Activated CD4-positive, alpha-beta T cell treated with anti-CD3 and anti-CD28 coated beads, Interleukin-2, Interleukin-6, amounts not matched to agents 100 ng/mL and 50 ng/mL, durations not matched to agents 16 hours and 8 hours (primary cell): ENCODE data around the gene FASLG.
"Not testable (repeated sequence)": the region's sequence is repeated elsewhere in the genome, so short reads cannot be mapped to it uniquely, and the experiment has no call there.

ENCODE experiments used
- DNase-seq: peaks from one replicate; pipeline ENCODE4 v3.0.0-alpha.2; 2020

The FASLG gene

DNA sequence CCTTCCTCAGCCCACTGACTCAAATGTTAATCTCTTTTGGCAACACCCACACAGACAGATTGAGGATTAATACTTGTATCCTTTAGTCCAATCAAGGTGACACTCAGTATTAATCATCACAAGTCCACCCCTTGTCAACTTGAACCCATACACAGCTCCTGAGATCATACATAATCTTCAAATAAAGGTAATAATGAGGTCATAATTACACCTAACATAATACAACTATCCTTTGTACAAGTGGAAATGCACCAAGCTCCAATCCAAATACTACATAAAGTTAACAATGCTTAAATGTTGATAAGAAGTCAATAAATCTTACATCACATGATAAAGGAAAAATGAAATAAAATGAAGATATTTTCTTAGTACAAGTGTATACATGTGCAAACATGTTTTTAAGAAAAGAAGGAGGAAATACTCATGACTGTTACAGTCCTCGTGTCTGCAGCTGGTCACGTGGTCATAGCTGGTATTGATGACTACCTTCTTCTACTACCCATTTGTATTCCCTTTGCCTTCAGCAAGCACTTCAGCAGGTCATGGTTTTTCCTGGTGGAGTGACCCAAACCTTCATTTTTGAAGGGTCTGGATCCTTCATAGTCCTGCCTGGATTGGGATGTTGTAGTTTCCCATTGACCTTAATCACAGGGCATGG, 29.7 kb downstream of the FASLG start:
- DNase-seq = not testable (repeated sequence)

DNA sequence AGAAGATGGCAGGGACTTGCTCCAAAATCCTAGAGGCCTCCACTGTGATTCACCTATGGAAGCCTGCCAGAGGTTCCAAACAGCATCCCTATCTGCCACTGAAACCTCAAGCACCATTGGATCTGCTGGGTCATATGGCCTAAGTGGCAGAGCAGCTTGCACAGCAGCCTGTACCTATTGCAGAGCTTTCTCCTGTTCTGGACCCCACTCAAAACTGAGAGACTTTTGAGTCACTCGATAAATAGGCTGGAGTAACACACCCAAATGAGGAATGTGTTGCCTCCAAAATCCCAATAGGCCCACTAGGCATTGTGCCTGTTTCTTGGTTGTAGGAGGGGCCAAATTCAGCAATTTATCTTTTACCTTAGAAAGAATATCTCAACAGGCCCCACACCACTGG, 32.0 kb downstream of the FASLG start:
- not testable (repeated sequence) for DNase-seq

DNA sequence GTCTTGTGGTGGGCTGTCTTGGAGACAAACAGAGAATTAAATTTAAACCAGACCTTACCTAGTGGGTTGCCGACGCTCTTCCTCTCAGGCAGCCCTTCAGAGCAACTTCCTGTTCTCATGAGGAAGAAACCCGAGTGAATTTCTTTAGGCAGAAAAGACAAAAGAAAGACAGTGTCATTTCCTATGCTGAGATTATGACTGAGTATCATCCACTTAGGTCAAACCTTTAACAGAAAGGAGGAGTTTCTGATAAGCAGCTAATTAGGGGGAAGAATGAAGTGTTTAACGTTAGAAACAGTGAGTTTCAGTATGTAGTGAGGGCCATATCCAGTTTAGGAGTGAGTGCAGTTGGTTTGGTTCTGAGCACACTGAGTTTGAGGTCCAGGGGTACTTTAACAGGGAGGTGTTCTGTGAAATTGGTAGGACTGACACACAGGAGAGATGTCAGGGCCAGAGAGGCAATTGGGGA, 38.7 kb downstream of the FASLG start:
- peak; percentile 78 for DNase-seq

DNA sequence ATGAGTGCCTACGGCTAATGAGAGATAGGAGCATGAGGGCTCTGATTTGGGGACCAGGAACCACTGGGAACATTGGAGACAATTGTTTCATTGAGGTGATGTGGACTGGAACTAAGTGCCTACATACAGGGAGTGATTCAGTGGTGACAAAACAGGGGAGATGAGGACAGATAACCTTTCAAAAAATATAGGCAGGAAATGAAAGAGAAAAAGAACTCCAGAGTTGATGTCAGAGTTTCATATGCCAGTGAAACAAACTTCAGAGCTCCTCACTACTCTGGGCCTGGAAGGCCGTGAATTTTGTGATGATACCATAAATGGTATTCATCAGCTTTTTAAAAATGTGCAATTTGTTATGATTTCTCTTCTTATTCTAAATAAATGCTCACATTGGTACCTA, 39.3 kb downstream of the FASLG start:
- peak; percentile 79 for DNase-seq

DNA sequence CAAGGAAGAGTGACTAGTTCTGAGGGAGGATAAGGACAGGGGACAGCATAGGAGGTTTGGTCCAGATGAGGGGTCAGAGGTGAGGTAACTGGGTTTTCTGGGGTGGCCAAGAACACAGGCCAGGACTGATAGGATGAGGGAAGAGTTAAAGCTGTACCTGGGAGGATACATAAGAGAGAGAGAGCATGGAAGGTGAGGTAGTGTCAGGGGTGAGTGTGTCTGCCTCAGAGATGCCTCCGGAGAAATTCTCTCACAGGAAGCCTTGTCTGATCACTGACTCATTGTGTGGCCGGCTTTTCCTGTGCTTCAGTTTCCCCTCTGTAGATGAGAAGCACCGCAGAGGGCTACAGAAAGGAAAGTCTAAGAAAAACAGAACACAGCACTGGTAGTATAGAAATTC, 40.2 kb downstream of the FASLG start:
- peak; percentile 92 for DNase-seq

DNA sequence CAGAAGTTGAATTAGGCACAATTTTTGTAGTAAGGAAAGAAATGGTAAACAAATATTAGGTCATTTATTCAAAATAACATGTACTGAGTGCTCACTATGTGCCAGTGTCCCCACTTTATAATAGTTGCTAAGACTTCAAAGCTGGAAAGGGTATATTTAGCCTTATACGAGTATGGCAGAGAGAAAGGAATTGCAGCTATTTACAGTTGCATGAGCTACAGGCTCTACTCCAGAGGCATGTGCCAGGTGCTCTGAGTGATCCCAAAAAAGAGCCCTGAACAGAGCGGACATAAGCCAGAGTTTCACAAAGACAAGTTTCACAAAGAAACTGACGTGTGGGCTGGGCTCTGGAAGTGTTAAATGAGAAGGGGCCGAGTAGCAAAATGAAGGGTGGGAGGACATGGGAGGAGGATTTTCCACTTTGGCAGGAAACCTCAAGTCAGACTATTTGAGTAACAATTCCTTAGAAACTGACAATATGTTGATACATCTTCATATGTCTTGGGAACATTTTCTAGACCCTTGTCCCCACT, 40.9 kb downstream of the FASLG start:
- DNase-seq = peak; percentile 53

DNA sequence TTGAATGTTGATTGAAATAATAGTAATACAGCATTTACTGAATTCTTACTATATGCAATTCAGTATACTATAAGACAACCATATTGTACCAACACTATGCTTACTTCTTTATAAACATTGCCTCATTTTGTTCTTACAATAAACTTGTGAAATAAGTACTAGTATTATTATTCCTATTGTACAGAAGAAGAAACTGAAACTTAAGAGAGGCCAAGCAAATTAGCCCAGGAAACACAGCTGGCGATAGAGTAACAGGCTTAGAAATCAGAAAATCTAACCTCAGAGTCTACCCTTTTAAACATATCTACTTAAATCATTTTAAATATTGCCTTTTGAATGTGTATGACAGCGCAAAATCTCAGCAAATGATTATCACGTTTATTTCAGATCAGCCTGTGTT, 41.7 kb downstream of the FASLG start:
- DNase-seq = no peak

DNA sequence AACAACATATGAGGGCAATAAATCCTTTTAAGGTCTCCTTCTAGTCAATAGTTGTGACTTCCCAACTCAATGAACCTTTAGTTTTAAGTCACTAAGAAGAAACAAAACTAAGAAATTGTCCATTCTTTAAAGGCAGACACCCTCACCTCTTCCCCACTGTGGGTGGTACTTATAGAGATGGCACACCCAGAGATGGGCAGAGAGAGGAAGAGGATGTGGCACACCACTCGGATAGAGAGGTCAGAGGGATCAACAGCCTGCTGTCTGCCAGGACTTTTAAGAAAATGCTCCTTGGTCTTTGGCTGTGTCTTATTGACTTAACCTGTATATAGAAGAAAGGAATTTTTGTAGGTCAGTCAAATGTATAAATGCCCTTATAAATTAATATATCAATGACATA, 45.1 kb downstream of the FASLG start:
- peak; percentile 67 for DNase-seq

DNA sequence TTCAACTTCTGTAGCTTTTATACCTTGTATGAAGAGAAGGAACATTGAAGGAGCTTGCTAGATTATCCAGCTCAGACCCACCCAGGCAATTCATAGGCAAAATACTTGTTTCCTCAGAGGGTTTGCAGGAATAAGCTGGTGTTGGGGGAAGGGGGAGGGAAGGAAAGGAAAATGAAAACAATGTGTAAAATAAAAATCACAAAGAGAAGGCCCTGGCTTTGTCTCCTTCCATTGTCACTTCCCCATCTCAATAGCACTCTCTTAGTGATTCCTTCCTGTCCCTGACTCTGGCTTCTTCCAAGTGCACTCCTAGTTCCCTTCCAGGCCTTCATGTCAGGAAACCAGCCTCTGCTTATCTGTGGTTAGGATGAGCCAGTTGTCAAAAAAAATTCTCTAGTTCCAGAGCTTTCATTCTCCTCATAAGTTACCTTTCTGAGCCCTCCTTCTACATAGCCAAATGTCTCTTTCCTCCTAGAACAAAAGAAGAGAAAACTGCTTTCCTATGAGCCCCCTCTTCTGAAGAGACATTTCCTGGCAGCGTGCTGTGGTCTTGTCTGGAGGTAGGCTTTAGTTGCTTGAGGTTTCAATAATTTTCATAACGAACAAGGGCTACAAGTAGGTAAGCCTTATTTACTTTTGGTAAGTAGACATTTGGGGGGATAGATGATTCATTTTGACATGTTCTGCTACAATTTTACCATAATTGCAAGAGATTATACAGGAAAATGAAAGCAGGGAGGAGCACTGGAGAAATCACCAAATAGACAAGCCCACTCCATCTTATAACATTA, 45.7 kb downstream of the FASLG start:
- DNase-seq = peak; percentile 40

DNA sequence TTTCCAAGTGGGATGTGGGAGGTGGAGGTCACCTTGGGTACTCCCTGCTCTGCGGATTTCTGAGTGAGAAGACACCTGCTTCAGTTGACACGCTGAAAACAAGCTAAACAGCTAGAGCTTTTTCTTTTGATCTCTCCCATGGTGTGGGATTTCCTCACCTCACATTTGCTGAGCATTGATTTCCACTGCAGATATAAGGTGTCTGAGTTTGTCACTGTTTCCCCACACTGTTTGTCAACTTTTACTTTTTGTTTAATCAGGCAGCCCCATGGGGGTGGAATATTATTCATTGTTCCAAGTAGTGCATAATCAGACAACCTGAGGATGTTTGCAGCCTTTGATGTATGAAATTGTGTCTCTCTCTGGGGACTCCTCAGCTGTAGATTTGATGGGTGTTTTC, 49.5 kb downstream of the FASLG start:
- DNase-seq = peak; percentile 75

DNA sequence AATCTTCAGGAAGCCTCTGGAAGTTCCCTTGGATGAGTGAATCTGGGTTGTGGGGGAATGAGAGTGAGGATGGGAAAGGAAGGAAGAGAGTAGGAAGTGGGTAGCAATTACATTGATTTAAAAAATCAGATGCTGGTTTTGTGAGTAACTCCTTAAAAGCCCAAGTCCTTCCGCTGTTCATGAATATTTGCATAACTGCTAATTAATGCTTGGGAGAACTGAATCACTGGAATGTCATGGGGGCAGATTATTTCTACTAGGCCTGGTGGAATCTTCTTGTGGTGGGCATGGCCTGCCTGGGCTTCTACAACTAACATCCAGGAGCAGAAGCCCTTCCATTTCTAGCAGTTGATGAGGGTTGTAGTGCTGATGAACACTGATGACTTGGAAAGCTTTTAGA, 52.7 kb downstream of the FASLG start:
- DNase-seq = no peak

DNA sequence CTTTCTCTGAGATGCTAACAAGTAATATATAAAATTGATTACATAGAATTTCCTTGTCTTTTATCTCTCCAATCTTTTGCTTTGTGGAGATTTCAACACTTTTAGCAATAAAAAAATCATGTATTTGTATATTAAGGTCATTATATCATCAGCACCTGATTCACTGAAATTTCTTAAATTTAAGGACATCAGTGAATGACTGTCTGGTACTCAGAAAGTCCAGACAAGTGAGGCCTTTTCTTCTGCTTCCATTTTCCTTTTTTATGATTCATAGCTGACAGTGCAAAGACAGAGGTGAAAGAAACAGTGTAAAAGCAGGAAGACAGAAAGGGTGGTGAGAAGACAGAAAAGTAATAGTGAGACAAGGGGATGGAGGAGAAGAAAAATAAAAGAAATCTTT, 54.6 kb downstream of the FASLG start:
- no peak for DNase-seq
